ENCODE measurements around the gene QRICH1.

The QRICH1 gene

GRCh38 chr3:48993834-48994233 is 100.0 kb downstream of the QRICH1 start:
- no peak overlapping the region for H3K9ac ChIP-seq (ENCODE audit: low read depth, low read length)
- no peak overlapping the region for H3K27ac ChIP-seq (ENCODE audit: low read depth, low read length)
- H3K4me3 ChIP-seq (ENCODE audit: low read depth, low read length) = no peak overlapping the region
- H3K4me1 ChIP-seq (ENCODE audit: control insufficient read depth, insufficient read depth, low read length) = peaks cover 14% of the 10 kb centered on the region
- H3K27me3 ChIP-seq (ENCODE audit: control insufficient read depth, insufficient read depth, low read length) = no peaks in the 10 kb centered on the region
- peaks cover 4% of the 10 kb centered on the region; the same call in 1 of the 2 replicates for H3K36me3 ChIP-seq (ENCODE audit: control insufficient read depth, insufficient read depth, low read length)
- H3K9me3 ChIP-seq (ENCODE audit: control insufficient read depth, insufficient read depth, low read length) = no peaks in the 10 kb centered on the region

GRCh38 chr3:48991851-48992545 is 101.9 kb downstream of the QRICH1 start:
- Histone ChIP-seq H3K27ac (ENCODE audit: low read depth, low read length) (no peak overlapping the region), H3K4me3 (ENCODE audit: low read depth, low read length) (peak overlapping the region; percentile 91), H3K4me1 (ENCODE audit: control insufficient read depth, insufficient read depth, low read length) (peaks cover 14% of the 10 kb centered on the region), H3K36me3 (ENCODE audit: control insufficient read depth, insufficient read depth, low read length) (peaks cover 4% of the 10 kb centered on the region; the same call in 1 of the 2 replicates), H3K9ac (ENCODE audit: low read depth, low read length) (no peak overlapping the region), H3K9me3 (ENCODE audit: control insufficient read depth, insufficient read depth, low read length) (no peaks in the 10 kb centered on the region), H3K27me3 (ENCODE audit: control insufficient read depth, insufficient read depth, low read length) (no peaks in the 10 kb centered on the region)

- Histone ChIP-seq H3K4me1 (ENCODE audit: control insufficient read depth, insufficient read depth, low read length) (peaks cover 14% of the 10 kb centered on the region), H3K9me3 (ENCODE audit: control insufficient read depth, insufficient read depth, low read length) (no peaks in the 10 kb centered on the region), H3K36me3 (ENCODE audit: control insufficient read depth, insufficient read depth, low read length) (peaks cover 4% of the 10 kb centered on the region; the same call in 1 of the 2 replicates), H3K27me3 (ENCODE audit: control insufficient read depth, insufficient read depth, low read length) (no peaks in the 10 kb centered on the region), H3K27ac (ENCODE audit: low read depth, low read length) (peak overlapping the region; percentile 90), H3K9ac (ENCODE audit: low read depth, low read length) (peak overlapping the region; percentile 84), H3K4me3 (ENCODE audit: low read depth, low read length) (peak overlapping the region; percentile 91)
These were observed 103.0 kb downstream of the QRICH1 start for GRCh38 chr3:48990636-48991469.

- Histone ChIP-seq H3K27ac (ENCODE audit: low read depth, low read length) (peak within 1 kb of the TSS; percentile 90), H3K36me3 (ENCODE audit: control insufficient read depth, insufficient read depth, low read length) (peaks cover 13% of the 10 kb centered on the region; the same call in 1 of the 2 replicates), H3K9me3 (ENCODE audit: control insufficient read depth, insufficient read depth, low read length) (no peaks in the 10 kb centered on the region), H3K4me3 (ENCODE audit: low read depth, low read length) (peak within 1 kb of the TSS; percentile 91), H3K9ac (ENCODE audit: low read depth, low read length) (peak within 1 kb of the TSS; percentile 84), H3K27me3 (ENCODE audit: control insufficient read depth, insufficient read depth, low read length) (no peaks in the 10 kb centered on the region), H3K4me1 (ENCODE audit: control insufficient read depth, insufficient read depth, low read length) (peaks cover 14% of the 10 kb centered on the region)
These were observed 103.9 kb downstream of the QRICH1 start, which contains the start of gene P4HTM for GRCh38 chr3:48989796-48990635. TSS of gene P4HTM (plus strand) at chr3:48990241. CDS start at chr3:48990257, 16 bp downstream.

- H3K27ac ChIP-seq (ENCODE audit: low read depth, low read length) = peak overlapping the region; percentile 90
- H3K4me1 ChIP-seq (ENCODE audit: control insufficient read depth, insufficient read depth, low read length) = peaks cover 14% of the 10 kb centered on the region
- H3K27me3 ChIP-seq (ENCODE audit: control insufficient read depth, insufficient read depth, low read length) = no peaks in the 10 kb centered on the region
- H3K36me3 ChIP-seq (ENCODE audit: control insufficient read depth, insufficient read depth, low read length) = peaks cover 20% of the 10 kb centered on the region
- H3K9me3 ChIP-seq (ENCODE audit: control insufficient read depth, insufficient read depth, low read length) = no peaks in the 10 kb centered on the region
- H3K9ac ChIP-seq (ENCODE audit: low read depth, low read length) = peak overlapping the region; percentile 84
- H3K4me3 ChIP-seq (ENCODE audit: low read depth, low read length) = peak overlapping the region; percentile 91
These were observed 104.6 kb downstream of the QRICH1 start for GRCh38 chr3:48989126-48989795.

- H3K27ac ChIP-seq (ENCODE audit: low read depth, low read length) = no peak overlapping the region
- peaks cover 6% of the 10 kb centered on the region for H3K4me1 ChIP-seq (ENCODE audit: control insufficient read depth, insufficient read depth, low read length)
- H3K4me3 ChIP-seq (ENCODE audit: low read depth, low read length) = no peak overlapping the region
- peaks cover 54% of the 10 kb centered on the region for H3K36me3 ChIP-seq (ENCODE audit: control insufficient read depth, insufficient read depth, low read length)
- no peak overlapping the region for H3K9ac ChIP-seq (ENCODE audit: low read depth, low read length)
- H3K9me3 ChIP-seq (ENCODE audit: control insufficient read depth, insufficient read depth, low read length) = no peaks in the 10 kb centered on the region
- no peaks in the 10 kb centered on the region for H3K27me3 ChIP-seq (ENCODE audit: control insufficient read depth, insufficient read depth, low read length)
These were observed 108.0 kb downstream of the QRICH1 start for GRCh38 chr3:48985831-48986376.

- Histone ChIP-seq H3K27me3 (ENCODE audit: control insufficient read depth, insufficient read depth, low read length) (no peaks in the 10 kb centered on the region), H3K4me3 (ENCODE audit: low read depth, low read length) (no peak overlapping the region), H3K36me3 (ENCODE audit: control insufficient read depth, insufficient read depth, low read length) (peaks cover 64% of the 10 kb centered on the region), H3K27ac (ENCODE audit: low read depth, low read length) (no peak overlapping the region), H3K4me1 (ENCODE audit: control insufficient read depth, insufficient read depth, low read length) (peaks cover 6% of the 10 kb centered on the region; the same call in 1 of the 2 replicates), H3K9me3 (ENCODE audit: control insufficient read depth, insufficient read depth, low read length) (no peaks in the 10 kb centered on the region), H3K9ac (ENCODE audit: low read depth, low read length) (no peak overlapping the region)
These were observed 109.2 kb downstream of the QRICH1 start for GRCh38 chr3:48984663-48985062.

- Histone ChIP-seq H3K27ac (ENCODE audit: low read depth, low read length) (no peak overlapping the region), H3K9ac (ENCODE audit: low read depth, low read length) (no peak overlapping the region), H3K36me3 (ENCODE audit: control insufficient read depth, insufficient read depth, low read length) (peaks cover 74% of the 10 kb centered on the region), H3K4me1 (ENCODE audit: control insufficient read depth, insufficient read depth, low read length) (no peaks in the 10 kb centered on the region), H3K27me3 (ENCODE audit: control insufficient read depth, insufficient read depth, low read length) (no peaks in the 10 kb centered on the region), H3K4me3 (ENCODE audit: low read depth, low read length) (no peak overlapping the region), H3K9me3 (ENCODE audit: control insufficient read depth, insufficient read depth, low read length) (no peaks in the 10 kb centered on the region)
These were observed 110.8 kb downstream of the QRICH1 start for GRCh38 chr3:48983096-48983495.

GRCh38 chr3:48982686-48983085 is 111.2 kb downstream of the QRICH1 start:
- Histone ChIP-seq H3K27ac (ENCODE audit: low read depth, low read length) (no peak overlapping the region), H3K4me1 (ENCODE audit: control insufficient read depth, insufficient read depth, low read length) (no peaks in the 10 kb centered on the region), H3K27me3 (ENCODE audit: control insufficient read depth, insufficient read depth, low read length) (no peaks in the 10 kb centered on the region), H3K4me3 (ENCODE audit: low read depth, low read length) (no peak overlapping the region), H3K36me3 (ENCODE audit: control insufficient read depth, insufficient read depth, low read length) (peaks cover 78% of the 10 kb centered on the region), H3K9me3 (ENCODE audit: control insufficient read depth, insufficient read depth, low read length) (no peaks in the 10 kb centered on the region), H3K9ac (ENCODE audit: low read depth, low read length) (no peak overlapping the region)

- H3K9me3 ChIP-seq (ENCODE audit: control insufficient read depth, insufficient read depth, low read length) = no peaks in the 10 kb centered on the region
- no peaks in the 10 kb centered on the region for H3K4me1 ChIP-seq (ENCODE audit: control insufficient read depth, insufficient read depth, low read length)
- H3K36me3 ChIP-seq (ENCODE audit: control insufficient read depth, insufficient read depth, low read length) = peaks cover 85% of the 10 kb centered on the region
- H3K27me3 ChIP-seq (ENCODE audit: control insufficient read depth, insufficient read depth, low read length) = no peaks in the 10 kb centered on the region
- no peak overlapping the region for H3K27ac ChIP-seq (ENCODE audit: low read depth, low read length)
- no peak overlapping the region for H3K9ac ChIP-seq (ENCODE audit: low read depth, low read length)
- H3K4me3 ChIP-seq (ENCODE audit: low read depth, low read length) = no peak overlapping the region
These were observed 111.9 kb downstream of the QRICH1 start for GRCh38 chr3:48982016-48982415.

Data from HUES48 (cell line).